Activated CD4-positive, alpha-beta T cell treated with anti-CD3 and anti-CD28 coated beads, Interleukin-10, Interleukin-2, amounts not matched to agents 100 ng/mL and 50 ng/mL, durations not matched to agents 16 hours and 8 hours (primary cell): ENCODE results near the gene IER5L.

ENCODE experiments used
- DNase-seq: peaks from one replicate; pipeline ENCODE4 v3.0.0-alpha.2; 2020

IER5L gene

DNA sequence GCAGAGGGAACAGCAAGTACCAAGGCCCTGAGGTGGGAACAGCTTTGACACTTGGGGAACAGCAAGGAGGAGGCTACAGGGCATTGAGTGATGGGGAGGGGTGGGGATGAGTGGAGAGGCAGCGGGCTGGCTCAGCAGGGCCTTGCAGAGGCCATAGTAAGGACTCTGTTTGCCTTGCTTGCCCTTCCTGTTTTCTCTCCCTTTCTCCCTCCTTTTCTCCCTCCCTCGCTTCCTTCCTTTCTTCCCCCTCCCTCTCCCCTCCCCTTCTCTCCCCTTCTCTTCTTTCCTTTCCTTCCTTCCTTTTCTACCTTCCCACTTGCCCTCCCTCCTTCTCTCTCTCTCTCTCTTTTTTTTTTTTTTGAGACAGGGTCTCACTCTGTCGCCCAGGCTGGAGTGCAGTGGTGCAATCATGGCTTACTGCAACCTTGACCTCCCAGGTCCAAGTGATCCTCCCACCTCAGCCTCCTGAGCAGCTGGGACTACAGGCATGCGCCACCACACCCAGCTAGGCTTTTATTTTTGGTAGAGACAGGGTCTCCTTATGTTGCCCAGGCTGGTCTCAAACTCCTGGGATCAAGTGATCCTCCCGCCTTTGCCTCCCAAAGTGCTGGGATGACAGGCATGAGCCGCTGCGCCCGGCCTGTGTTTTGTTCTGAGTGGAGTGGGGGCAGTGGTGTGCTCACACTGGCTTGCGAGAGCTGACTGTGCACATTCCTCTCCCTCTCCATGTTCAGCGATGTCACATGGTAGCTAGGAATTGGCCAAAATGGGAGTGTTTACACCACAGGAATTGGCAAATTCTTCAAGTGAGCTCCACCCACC is 17.1 kb downstream of the IER5L start:
- DNase-seq = no peak

DNA sequence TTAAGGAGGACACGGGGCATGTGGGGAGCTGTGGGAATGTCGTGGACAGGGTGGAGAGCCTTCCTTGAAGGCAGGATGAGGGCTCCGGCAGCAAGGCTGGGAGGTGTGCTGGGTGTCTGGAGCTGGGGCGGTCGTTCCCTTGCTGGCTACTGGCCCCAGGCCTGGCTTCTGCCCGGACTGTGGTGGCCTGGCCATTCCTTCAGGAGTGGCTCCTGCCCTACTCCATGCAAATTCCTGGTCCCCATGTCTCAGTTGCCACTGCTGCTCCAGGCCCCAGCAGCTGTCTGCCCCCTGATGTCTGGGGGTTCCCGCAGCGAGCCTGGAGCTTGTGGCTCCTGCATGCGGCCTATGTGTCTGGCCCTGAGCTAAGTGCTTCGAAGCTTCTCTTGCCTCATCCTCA is 21.9 kb downstream of the IER5L start:
- no peak for DNase-seq

DNA sequence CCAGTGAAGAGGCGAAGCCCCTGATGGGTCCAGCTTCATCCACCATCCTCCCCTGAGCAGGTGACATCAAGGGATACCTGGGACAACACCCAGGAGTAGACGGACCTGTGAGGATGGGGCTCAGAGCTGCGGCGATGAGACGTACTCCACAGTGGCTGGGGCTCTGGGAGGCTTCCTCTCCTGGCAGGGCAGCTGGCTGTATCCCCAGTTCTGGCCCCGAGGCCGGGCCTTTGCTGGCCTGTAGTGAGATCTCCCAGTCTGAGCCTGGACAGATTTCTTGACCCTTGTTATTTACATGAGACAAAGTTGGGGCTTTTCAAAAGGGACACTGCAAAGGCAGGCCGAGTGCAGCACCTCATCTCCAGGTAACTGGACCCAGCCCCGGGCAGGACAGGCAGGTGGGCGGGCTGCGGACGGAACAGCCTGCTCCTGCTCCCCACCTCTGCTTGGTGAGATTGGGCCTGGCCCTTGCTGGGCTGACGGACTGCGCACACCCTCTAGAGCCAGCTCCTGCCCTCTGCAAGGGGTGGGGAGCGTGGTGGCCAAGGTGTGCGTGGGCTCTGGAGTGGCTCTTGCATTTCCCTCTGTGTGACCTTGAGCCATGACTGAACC is 23.1 kb downstream of the IER5L start:
- no peak for DNase-seq

DNA sequence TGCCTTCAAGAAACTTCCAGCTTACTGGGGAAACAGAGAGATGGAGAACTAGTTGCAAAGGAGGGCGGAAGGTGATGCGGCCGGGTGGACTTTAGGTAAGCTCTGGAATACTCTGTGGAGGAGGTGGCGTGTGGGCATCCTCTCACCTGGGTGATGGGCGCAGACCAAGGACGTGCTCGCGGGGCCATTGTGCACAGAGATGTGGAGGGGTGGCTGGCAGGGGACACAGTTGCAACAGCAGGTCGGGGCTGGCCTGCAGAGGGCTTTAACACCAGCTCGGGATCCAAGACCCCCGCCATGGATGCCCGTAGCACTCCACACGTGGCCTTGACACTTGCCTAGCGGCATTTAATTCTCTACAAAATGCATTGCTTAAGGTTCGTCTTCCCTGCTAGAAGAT is 26.6 kb downstream of the IER5L start:
- no peak for DNase-seq

DNA sequence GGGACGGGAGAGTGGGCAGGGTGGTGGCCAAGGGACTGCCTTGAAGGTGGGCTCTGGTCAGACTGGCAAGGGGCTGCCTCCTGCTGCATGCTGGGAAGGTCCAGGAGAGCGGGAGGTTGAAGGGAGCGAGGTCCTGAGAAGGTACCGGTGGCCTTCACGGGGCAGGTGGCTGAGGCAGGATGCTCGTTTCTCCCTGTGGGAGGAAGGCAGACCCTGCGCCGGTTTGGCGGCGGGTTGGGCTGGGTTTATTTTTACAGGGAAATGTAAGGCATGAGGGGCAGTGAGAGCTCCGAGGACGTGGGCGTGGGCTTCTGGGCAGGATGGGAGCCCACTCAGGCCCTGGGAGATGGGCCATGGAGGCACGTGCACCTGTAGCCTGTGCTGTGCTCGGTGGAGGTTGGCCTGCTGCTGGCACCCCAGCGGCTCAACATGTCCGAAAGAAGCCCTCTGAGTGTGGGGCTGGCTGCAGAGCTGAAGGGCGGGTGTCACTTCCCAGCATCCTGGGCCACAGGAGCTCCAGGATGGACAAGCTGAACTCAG is 27.3 kb downstream of the IER5L start:
- DNase-seq = no peak

DNA sequence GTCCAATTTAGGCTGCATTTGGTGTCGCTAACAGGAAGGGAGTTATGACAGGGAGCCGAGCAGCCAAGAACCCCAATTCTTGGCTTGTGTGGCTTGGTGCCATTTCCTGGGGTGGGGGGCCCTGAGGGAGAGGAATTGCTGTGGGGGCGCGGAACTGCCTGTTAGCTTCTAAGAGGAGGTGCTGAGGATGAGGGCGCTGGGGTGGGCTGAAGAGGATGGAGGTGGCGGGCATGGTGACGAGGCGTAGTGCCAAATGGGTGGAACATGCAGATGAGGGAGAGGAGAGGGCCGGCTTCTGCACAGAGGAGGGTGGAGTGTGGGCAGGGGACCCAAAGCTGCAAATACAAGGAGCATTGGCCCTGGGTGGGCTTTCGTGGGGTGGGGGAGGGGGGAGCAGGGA is 27.9 kb downstream of the IER5L start:
- no peak for DNase-seq

DNA sequence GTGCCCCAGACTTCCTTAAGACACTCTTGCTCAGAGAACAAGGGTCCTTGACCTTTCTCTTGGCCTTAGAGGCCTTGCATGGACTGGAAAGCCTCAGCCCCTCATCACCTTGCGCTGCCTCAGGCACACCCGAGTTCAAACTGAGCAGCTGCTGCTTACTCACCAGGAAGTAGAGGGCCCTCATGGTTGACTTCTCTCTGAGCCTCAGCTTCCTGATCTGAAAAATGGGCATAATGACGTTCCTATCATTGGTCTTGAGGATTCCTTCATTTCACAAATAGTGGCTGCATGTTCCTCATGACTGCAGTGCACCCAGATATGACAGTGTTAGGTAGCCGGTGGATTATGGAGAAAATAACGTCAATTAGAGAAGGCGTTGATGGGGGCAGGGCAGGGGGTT is 28.6 kb downstream of the IER5L start:
- no peak for DNase-seq

DNA sequence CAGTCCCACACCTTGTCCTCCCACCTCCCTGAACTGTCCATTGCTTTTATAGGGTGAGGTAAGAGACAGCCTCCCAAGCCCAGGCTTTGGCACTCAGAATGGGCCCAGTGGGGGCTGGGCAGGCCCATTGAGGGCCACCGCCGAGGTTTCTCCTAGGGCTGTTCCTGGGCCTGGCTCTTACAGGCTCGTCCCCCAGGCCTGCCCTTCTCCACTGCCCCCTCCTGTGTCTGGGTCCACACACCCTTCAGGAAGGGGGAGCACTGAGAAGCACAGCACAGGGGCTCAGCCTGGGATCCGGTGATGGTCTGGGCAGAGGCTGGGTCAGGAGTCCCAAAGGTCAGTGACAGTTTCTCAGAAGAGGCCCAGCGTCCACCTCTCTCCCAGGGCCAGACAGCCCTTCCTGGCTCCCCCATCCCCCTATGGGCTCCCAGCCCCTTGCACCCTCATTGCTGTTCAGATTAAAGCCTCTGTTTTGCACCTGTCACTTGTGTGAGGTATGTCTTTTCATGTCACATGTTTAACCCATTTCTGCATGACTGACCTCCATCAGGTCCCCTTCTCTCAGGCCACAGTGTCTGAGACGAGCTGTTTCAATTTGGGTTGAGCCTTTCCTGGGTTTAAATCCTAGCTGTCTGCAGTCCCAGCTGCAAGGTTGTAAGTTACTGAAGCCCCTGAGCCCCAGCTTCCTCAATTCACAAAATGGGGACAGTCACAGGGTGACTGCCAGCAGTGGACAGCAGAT is 29.4 kb downstream of the IER5L start:
- no peak for DNase-seq

DNA sequence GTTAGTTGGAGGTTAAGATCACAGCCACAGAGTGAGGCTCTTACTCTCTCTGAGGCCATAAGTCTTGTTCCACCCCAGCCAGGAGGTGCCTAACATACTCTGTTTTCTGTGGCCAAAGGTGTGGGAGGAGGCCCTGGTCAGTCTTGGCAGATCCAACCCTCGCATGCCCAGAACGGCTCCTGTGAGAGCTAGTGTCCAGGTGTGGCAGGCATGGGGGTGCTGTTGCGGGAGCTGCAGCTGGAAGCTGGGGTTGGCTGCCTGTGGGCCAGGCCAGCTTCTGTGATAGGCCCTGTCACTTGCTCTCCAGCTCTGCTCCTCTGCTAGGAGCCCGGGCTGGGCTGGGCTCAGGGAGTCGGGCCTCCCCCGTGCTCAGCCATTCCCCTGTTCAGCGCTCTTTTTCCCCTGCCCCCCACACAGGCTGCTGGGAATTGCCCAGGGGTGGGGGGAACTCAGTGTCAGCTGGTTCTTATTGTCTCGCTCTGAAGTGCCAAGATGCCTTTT is 31.6 kb downstream of the IER5L start:
- DNase-seq = no peak

DNA sequence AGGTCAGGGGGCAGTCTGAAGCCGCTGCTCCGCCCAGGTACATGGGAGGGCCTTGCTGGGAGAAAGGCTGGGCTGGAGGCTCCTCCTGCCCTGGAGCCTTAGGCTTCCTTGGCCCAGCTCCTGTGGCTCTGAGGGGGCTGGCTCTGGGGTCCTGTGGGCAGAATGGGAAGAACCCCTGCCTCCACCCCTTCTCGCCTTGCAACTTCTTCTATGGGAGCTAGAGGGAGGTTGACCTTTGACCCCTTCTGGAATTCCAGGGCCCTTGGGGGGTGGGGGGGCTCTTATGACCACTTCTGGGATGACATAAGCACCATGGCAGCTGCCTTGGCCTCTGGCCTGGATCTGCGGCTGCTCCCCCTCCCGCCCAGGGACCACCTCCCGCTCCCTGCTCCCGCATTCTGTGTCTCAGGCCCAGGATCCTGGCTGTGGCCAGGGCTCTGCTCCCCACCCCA is 32.2 kb downstream of the IER5L start:
- no peak for DNase-seq

DNA sequence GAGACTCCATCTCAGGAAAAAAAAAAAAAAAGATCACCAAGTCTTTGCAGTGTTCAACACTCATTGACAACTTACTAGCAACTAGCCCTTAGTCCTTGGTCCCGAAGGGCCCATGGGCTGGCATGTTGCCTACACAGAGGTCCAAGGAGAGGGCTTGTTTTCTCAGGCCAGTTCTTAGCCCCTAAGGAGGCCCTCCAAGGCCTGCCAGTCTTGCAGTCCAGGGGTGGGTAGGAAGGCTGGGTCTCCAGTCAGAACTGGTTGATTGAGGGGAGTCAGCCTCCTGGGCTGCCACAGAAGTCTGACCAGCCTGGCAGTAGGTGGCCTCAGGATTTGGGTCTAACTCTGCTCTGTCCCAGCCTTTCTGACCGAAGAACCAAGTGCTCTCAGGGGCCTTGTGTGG is 32.7 kb downstream of the IER5L start:
- DNase-seq = no peak

DNA sequence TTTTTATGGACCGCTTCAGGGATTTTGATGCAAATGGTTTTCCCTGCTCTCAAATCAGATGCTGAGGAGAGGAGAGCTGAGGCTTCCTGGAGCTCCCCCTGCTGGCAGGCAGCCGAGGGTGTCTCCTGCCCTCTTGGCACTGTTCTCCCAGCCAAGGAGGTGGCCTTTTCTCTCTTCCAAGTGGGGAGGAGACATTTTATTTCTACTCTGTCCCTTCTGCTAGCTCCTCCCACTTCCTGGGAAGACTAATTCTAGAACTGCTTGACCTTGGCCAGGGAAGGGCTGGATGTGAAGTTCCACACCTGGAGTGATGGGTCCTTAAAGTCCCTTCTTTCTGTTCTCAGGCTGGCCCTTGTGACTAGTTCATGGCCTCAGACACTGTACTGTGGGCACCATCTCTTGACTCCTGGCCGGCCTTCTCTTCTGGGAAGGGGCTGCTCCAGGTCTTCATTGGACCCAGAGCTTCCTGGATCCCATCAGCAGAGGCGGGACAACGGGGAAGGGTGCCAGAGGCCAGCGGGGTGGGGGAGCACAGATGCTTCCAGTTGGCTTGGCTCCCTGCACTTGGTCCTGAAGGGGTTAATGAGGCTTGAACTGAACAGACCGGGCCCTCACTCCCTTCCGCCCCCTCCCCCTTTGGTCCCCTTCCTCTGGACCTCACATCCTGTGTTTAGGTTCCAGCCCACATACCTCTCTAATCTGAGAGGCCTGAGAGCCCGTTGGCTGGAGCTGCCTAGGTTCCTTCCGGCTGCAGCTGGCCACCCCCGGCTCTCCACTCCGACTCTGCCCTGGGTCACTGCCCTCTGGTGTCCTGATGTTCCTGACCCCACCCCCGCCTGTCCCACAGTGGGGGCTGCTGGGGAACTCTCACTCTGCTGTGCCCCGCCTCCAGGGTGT is 34.8 kb downstream of the IER5L start:
- DNase-seq = peak; percentile 79

DNA sequence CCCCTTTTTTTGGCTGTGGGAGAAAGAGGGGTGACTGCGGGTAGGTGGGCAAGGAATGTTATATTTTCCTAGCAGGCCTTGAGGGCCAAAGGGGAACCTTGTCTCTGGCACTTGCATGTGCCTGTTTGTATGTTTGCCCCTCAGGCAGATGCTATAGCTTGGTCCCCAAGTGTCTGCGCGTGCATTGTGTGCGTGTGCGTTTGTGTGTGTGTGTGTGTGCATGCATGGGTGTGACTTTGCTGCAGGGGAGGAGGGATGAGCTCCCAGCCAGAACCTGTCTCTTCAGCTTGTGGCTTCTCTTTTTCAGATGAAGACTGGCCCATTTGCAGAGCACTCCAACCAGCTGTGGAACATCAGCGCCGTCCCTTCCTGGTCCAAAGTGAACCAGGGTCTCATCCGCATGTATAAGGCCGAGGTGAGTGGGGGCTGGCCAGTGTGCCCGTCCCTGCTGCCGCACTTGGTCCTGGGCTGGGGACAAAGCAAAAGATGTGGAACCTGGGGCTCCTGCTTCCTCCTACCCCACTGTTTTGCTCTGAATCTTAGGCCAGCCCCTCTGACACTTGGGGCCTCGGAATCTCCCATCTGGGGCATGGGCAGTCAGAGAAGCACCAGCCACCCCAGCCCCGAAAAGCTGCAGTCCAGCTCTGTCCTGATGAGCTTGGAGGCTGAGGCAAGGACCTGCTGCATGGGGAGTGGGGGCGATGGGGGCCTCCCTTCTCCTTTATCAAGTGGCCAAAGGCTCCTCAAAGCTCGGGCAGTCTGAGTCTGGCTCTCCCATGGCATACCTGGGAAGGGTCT is 35.7 kb downstream of the IER5L start:
- DNase-seq = no peak

DNA sequence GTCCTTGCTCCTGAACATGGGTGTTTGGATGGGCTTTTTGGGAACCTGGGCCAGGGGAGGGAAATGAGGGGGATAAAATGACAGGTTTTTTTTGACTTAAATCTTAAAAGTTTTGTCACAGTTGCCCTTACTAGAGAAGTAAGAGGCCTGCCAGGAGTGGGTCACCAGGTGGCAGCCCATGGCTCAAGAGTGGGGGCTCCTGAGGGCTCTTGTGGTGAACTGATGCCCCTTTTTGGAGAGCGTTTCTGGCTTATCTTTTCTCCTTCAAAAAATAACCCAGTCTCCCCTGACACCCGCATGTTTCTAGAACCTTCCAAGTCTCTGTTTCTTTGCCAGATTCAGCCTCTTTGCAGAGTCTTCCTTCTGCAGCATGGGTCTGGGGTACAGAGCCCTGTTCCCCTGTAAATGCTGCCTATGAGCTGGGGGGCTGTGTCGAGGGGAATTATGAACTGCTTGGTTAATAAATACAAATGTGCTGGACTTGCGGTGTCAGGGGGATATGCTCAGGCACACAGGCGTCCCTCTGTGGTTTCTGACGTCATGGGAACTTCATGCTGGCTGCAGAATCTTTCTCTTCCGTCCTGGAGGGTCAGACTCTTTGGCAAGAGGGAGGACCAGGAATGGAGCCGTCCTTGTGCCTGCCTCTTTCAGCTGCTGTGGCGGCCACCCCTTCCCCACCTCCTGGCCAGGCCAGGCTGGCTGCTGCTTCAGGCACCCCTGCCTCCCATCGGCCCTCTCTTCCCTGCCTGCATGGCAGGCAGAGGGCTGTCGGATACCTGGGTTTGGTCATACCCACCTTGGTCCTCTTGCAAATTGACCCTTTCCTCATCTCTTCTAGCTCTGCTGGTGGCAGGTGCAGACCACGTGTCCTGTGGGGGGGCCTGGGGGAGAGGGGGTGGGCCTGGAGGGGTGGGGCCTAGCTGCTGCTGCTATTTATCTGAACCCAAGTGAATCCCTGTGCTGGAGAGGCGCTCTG is 36.7 kb downstream of the IER5L start:
- peak; percentile 43 for DNase-seq

DNA sequence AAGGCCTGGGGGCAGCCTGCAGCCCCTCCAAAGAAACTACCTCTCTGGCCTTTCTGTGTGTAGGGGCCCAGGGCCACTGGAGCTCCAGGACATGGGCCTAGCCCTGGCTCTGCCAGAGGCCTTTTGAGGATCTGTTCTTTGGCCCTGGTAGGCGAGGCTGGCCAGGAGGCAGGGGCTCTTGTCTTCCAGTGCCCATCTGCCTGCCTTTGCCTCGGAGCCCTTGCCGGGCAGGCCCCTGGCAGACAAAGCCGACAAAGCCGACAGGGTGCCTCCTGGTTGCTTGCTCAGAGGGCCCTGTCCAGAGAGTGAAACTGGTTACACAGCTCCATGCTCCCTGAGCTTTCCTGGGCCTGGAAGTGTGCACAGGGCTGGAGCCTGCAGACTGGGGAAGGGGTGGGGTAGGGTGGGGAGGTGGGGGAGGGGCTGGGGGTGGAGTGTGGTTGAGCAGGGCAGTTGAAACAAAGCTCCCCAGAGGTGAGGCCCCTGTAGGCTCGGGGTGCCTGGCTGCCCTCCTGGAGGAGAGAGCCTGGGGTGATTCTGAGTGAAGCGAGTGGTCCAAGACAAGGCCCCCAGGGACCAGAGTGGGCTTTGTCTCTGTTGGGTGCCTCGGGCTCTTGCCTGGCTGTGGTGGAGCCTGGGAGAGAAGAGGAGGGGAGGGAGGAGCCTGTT is 37.5 kb downstream of the IER5L start:
- DNase-seq = peak; percentile 32

DNA sequence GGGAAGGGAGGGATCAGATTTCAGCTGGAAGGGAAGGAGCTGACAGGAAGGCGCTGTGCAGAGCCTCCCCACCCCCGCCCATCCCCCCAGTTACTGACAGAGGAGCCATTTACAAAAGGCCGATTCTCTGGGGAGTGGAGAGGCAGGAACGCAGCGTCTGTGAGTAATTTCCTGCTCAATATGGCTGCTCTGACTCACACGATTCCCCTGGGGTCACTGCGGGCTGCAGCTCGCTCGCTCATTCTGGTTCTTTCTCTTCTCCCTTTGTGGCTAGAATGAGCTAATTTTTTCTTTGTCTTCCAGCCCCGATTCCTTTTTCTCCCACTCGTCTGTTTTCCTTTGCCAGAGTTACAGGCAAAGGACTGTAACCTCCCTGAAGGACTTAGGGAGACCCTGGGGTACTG is 38.1 kb downstream of the IER5L start:
- peak; percentile 95 for DNase-seq

DNA sequence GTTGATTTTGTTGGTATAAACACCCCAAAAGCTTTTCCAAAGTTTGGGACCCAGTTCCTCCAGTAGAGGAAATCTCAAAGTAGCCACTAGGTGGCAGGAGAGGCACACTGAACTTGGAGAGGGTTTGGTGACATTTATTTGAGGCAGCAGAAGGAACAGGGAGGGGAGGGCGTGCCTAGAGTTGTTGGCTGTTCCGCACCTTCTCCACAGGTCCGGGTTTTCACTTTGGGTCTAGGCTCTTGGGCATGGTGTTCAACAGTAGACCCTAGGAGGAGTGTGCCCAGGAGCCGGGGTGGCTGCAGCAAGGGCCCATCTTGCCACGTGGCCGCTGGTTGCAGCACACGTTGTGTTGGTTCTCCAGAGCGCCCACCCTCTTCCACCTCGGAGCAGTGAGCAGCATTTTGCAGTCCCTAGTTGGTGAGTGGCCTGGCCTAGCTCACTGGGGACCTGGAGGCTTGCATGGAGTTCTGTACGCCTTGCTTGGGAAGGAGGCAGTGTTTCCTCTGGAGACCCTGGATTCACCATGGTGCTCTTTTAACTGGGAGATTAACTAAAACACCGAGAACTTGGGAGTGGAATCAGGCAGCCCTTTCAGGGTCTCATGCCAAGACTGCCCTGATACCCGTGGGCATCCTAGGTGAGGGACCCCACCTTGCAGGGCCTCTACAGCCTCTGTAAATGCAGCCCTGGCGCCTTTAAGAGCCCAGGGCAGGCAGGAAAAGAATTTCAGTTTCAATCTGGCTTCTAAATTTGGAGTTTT is 38.6 kb downstream of the IER5L start:
- peak; percentile 89 for DNase-seq

DNA sequence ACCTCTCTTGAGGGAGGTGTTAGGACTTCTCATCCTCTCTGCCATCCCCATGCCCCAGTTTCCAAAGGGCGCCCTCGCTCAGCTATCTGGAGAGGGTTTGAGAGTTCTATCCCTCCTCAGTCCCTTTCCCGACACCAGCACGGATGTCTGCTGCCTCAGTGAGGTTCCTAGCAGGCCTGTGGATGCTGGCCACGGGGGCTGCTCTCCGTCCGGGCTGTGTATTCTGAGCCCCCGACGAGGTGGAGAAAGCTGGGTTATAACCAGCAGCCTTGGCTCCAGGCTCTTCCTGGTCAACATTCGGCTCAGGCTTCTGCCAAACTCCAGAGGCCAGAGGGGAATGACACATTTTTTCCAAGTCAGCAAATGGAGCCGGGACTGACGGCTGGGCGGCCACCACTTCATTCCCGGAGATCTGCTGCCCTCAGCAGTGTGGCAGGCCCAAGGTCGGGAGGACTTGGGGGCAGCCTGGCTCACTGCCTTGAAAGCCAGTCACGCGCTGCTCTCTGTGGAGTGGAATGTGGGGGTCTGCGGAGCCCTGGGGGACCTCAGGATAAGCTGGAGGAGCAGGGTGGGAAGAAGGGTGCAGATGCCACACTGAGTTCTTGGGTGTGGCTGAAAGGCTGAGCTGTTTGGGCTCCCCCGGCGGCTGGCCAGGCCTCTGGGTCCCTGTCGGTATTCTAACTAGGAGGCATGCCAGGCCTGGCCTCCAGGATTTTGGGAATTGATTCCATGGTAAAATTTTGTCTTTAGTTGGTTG is 39.4 kb downstream of the IER5L start:
- no peak for DNase-seq
